Left forelimb (tissue), 1 donor: ENCODE measurements around the gene HSPA9.

ENCODE experiments used
- DNase-seq: peaks from one replicate; pipeline ENCODE4 v3.0.0-alpha.2; 2018; ENCODE audit warnings: low spot score

The HSPA9 gene

DNA sequence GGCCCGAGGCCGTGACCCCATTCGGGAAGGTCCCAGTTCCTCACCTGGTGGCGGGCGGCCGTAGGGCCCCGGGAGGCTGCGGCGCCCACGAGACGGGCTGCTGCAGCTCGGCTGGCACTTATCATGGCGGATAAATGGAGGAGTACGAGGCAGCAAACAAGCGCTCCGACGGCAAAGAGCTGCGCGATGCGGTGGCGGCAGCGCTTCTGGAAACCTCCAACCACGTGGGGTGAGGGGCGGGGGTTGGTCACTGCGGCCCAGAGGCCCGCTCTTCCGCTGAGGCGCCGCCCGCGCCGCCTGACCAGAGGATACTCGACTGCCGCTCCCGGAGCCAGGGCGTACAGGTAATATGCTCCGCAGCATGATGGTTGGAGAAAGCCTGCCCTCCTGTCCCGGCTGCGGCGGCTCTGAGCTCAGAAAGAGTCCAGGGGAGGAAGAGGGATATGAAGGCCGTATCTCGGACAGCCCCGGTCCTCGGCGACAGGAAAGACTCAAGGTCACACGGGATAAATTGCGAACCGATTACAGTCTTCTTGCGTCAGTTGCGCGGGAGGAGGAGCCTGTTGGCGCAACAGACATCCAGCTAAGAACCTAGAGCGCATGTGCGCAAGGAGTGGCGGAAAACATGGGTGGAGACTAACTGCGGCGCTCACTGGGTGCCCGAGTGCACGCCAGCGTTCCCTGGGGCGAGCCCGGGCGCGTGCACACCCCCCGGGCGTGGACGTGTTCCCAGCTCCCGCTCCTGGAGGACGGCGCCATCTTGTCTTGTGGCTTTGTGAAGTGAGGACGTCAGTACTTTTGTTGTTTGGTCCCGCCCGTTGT, at the start of gene HSPA9:
Gene HSPA9, minus strand, starts transcription at position 208 of the 822 bp plus-strand sequence. Its CDS starts 83 bp downstream, at position 125.
- DNase-seq: peak; percentile 97

DNA sequence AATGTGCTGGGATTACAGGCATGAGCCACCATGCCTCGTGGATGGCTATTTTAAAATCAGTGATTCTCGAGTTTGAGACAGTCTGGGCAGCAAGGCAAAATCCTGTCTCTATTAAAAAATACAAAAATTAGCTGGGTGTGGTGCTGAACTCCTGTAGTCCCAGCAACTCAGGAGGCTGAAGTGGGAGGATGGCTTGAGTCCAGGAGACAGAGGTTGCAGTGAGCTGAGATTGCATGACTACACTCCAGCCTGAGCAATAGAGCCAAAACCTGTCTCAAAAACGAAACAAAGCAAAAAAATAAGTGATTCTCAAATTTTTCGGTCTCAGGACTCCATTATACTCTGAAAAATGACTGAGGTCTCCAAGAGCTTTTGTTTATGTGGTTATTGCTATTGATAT, 47.9 kb upstream of the HSPA9 start:
- no peak for DNase-seq

DNA sequence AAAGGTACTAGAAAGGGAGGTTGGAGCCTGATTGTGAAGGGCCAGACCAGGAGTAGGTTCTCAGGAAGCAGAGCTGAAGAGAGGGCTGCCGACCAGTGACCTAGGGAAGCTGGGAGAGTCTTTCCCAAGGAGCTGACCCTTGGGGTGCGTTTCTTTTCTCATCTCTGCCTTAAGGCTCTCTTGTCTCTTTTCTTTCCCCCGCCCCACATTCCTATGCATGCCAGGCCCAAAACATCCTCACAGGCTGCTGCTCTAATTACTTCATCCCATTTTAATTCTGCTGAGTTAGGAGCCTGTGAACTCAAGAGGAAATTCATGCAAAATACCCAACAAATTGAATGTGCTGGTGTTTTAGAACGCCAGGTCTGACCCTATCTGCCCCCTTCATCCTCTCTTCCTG, 46.9 kb upstream of the HSPA9 start:
- no peak for DNase-seq

DNA sequence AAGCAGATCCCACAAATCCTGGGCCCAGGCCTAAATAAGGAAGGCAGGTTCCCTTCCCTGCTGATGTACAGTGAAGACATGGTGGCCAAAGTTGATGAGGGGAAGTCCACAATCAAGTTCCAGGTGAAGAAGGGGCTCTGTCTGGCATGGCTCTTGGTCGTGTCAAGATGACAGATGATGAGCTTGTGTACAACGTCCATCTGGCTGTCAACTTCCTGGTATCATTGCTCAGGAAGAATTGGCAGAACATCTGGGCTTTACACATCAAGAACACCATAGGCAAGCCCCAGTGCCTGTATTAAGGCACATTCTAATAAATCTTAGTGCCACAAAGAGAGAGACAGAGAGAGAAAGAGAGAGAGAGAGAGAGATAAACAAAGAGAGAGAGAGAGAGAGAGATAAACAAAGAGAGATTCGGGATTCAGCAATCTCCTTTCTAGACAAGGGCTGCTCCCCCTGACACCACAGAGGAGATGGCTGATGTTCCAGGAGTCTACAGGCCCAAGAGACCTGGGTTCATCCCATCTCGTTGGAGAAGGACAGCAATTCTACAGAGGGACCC, 45.5 kb upstream of the HSPA9 start:
- no peak for DNase-seq

DNA sequence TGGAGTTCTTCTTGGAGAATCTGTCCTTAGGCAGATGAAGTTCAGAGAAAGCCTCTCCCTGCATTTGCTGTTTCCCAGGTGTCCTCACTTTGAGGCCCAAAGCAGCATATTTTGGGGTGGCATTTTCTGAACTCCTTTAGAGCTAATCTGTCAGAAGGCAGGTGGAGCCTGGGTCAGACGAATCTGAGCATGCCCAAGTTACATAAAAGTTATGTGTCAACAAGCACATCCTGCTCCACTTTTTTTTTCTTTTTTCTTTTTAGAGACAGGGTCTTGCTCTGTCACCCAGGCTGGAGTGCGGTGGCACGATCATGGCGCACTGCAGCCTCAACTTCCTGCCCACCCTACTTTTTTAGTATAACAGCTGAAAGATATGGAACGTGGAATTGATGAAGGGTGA, 41.3 kb upstream of the HSPA9 start:
- peak; percentile 25 for DNase-seq

DNA sequence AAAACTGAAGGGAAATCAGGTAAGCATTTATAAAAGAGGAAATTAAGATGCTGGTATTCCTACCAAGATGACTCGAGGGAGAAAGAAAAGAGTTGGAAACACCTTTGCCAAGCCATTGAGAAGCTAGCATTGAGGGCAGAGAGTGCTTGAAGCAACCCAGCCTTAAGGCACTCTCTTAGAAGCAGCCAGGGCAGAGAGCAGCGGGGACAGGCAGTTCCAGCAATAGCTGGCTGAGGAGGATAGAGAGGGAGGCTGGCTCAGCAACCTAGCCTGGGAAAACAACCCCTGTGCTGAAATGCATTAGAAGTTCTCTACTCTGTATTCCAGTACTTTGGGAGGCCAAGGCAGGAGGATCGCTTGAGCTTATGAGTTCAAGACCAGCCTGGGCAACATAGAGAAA, 40.3 kb upstream of the HSPA9 start:
- DNase-seq: no peak

DNA sequence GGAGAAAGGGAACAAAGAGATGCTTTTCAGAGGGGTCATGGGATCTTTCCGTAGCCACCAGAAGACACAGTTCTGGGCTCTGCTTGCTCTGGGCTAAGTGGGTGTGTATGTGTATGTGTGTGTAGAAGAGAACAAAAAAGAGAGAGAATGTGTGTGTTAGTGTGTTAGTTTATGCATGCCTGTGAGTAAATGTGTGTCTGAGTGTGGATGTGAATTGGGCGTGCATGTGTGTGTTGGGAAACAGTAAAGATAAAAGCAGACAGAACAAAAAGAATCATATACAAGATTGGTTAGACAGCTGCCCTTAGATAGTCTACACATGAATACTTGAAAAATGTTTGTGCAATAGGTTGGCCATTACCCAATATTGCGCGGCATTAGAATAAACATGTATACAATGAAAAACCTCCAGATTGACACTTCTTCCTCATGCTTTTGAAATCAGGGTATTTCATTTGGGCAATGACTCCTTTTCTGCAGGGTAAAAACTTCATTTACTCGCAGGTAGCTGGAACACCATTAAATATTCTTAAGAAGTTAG, 36.5 kb upstream of the HSPA9 start:
- no peak for DNase-seq

DNA sequence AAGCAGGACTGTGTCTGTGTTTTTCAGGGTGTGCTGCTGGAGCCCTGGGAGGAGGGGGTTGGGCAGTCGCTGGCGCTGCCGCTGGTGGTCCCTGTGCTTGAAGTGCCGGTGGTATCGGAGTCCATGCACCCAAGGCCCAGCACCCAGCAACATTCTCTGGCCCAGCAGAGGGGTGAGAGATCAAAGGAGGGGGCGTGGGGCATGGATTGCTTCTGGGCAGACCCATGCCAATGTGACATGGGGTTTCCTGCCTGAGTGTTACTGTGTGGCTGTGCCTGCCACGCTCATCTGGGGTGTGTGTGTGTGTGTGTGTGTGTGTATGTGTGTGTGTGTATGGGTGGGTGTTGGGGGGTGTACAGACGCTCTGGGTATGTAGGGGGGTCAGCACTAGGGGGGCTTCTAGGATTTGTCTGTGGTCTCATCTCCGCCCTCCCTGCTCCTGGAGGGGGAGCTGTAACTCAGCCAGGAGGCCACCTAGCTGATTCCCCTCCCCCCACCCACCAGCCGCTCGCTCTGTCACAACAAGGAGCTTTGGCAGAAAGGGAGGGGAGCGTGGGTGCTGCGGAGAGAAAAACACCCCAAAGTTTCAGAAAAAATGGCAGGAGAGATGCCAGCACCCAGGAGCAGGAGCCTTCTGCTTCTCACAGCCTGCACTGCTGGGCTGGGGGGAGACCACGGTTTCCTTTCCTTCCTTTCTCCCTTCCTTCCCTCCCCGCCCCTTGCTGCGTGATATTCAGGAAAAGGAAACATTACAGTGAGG, 35.9 kb upstream of the HSPA9 start:
- DNase-seq: peak; percentile 75

DNA sequence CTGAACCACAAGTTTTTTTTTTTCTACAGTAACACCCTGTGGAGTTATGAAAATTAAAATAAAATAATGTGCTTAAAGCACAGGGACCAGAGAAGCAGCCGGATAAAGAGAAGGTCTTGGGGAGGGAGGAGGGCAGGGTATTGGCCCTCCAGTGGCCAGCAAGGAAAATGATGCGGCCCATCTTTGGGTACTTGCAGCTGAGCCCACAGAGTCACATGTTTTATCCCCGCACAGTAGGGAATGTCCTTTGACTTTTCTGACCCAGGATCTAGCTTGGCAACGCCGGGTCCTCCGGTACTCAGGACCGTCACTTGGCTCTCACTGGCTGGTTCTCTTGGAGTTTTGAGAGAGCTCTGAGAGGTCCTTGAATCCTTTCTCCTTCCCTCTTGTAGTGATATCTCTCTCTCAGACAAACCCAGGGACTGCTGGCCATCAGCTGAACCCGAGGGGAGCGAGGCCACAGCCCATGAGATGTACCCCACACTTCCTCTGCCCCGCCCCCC, 35.3 kb upstream of the HSPA9 start:
- DNase-seq: no peak

DNA sequence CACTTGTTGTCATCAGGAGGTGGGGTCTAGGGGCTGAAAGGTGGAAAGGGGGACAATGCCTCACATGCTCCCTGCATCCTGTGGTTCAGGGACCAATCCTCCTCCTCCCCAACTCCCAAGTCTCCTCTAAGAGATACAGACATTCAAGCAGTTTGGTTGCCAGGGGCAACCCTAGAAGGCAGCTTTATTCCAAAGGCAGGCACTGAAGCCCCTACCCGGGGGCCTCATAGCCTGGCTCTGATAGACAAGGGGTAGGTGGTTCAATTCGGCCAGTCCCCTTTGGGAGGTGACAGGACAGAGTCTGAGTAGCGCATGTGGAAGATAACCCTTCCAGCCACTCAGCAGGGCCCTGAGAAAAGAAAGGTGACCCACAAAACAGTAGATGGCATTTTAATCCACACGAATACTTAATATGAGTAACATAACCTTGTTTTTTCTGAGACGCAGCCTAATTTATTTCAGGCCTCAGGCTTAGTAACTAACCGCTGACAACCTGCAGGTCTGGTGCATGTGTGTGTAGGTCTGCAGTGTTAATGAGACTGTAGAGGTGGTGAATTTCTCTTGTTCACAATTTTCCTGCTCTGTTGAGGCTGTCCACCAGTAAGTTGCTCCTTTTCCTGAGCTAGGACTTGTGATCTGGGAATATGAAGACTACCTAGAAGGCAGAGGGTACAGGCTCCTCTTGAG, 31.3 kb upstream of the HSPA9 start:
- no peak for DNase-seq

DNA sequence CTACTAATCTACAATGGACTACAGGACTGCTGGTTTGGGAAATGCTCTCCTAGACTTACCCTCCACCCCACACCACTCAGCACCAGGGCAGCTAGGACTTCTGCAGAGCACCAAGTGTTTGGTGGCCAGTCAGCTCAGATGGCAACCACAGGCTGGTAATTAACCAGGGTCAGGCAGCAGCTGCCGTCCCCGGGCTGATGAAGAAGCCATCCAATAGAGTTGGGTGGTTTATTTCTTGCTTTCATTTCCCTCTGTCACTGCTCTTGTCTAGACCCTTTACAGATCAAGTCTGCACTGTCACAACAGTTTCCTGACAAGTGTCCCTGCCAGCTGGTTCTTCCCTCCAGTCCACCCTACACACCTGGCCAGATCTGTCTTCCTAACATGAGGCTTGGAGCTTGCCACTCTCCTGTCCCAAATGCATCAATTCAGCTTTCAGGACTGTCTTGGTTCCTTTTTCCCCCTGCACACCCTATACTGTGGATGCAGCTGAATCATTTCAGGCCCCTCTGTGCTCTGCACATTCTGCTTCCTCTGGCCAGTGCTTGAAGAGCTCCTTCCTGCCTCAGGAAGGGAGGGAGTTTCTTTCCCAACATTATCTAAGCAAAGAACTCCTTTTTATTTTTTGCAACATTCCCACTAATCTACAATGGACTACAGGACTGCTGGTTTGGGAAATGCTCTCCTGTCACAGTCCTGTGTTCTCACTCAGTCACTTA, 30.2 kb upstream of the HSPA9 start:
- no peak for DNase-seq

DNA sequence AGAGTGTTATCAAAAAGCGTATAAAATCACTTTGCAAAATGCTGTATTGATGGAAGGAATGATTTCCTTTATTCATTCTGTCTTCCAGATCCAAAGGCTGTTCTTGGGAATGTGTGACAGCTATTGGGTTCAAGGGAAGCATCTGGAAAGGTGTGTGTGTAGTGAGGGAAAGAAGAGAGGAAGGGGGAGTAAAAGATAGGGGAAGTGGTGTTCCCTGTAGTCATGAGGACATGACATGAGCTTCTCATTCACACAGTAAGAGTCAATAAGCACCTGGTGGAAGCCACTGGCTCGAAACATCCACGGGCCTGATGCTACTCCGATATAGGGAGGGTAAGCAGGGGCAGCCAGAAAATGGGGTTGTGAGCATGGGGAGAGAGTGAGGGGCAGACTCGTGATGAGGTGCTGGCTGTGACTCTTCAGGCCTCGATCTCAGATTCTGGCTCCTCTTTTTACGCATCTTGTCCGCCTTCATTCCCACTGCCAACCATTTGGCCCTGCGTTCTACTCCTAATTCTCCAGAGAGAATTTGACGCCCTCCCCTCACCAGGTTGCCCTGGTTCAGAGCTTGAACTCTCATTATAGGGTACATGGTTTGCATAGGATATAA, 29.1 kb upstream of the HSPA9 start:
- no peak for DNase-seq

DNA sequence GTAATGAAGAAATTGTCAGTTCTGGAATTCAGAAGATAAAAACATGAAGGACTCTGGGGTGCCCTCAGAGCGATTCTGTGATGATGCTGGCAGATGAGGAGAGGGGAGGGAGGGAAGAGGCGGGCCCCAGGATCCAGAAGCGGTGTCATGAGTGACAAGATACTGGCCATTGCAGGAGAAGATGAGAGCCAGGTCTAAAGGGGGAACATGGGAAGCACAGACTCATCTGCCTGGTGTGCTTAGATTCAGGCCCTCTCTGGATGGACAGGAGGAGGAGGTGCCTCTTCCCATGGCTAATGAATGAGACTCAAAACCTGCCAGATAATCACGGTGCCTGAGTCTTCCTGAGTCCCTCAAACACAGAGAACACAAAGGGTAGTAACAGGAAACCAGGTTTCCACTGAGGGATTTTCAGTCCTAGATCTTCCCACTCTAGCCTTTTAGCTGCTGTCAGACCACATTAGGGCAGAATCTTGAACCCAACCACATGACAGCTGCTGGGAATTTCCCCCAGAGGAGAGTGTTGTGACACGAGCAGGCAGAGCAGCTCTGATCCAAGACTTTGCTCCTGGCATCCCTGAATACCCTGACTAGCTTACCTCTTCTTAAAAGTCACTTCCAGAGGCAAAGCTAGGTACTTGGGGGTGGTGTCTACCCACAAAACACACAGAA, 28.2 kb upstream of the HSPA9 start:
- no peak for DNase-seq

DNA sequence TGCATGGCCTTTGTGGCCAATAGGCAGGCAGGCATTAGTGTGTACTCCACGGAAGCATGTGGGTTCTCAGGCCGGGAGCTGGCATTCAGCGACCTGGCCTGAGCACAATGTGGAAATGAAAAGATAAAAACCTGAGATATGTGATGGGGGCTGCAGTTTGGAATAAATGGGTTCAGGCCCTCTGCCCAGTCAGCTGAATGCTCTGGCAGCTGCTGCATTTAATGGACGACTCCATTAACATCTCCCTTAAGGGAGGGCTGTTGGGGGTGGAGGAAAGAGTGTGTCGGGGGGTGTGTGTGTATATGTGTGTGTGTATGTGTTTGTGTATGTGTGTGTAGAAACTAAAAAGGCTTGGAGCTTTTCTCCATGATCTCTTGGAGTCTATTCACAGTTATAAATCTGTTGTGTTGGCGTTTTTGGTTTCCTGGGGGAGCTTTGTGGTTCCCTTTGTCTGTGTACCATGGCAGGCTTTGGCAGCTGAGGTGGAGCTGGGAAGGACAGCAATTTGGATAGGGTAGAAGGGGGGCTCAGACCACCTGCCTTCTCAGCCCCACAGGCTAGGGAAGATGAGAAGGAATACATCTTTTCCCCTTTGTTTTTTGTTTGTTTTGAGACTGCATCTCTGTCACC, 27.3 kb upstream of the HSPA9 start:
- DNase-seq: no peak

DNA sequence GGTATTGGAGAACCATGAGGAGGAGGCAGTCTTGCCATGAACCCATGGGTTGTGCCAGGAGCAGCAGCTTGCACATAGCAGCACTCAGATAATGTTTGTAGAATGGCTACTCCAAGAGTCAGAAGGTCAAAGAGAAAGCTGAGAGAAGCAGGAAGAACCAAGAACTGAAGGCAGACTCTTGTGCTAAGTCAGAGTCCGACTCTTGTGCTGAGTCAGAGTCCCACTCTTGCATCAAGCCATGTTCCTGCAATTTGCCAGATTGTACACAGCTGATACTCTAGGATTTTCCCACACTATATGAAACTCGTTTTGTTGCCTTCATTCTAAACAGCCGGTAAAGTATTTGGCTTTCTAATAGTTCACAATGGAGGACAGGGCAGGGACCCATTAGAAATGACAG, 26.2 kb upstream of the HSPA9 start:
- no peak for DNase-seq

DNA sequence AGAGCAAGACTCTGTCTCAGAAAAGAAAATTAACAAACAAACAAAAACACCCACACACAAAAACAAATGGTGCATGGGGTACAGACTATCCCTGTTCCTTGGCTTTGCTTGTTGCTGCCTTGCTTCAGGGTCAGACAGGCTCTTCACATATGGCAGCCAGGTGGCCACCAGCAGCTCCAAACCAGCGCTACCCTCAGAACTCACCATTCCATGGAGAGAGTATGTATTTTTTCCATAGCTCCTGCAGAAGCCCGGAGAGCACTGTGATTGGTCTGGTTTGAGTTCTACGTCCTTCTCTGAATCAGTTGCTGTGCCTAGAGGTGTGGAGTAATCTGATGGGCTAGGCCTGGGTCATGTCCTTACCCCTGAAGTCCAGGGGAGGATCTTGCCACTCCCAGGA, 25.2 kb upstream of the HSPA9 start:
- no peak for DNase-seq

DNA sequence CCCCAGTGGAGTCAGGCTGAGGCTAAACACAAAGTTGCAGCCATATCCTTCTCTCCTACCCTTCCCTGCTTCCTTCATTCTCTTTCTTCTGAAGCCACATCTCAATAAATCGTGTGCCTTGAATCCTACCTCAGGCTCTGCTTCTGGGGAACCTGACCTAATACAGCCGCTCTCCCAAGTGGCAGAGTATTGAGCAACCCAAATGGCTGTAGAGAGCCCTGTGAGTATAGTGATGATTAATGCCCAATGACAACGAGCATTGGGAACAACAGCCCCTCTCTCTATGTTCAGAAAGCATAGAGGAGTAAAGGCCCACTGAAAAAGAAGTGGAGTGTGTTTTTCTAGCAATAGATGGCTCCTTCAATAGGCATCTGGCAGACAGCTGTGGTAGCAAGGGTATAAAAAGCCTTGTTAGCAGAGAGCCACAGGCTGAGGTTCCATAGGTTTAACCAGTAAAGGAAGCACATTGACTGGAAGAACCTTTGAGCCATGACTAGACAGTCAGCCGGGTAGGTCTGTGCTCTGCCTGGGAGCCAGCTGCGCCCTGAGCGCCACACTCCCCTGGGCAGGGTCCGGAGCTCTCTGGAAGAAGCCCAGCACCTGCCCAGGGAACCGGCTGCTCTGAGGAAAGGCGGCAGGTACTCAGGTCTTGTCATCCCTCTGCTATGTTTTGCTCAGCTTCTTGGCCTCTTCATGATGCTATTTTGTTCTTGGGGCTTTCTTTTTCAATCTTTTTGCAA, 22.6 kb upstream of the HSPA9 start:
- no peak for DNase-seq

DNA sequence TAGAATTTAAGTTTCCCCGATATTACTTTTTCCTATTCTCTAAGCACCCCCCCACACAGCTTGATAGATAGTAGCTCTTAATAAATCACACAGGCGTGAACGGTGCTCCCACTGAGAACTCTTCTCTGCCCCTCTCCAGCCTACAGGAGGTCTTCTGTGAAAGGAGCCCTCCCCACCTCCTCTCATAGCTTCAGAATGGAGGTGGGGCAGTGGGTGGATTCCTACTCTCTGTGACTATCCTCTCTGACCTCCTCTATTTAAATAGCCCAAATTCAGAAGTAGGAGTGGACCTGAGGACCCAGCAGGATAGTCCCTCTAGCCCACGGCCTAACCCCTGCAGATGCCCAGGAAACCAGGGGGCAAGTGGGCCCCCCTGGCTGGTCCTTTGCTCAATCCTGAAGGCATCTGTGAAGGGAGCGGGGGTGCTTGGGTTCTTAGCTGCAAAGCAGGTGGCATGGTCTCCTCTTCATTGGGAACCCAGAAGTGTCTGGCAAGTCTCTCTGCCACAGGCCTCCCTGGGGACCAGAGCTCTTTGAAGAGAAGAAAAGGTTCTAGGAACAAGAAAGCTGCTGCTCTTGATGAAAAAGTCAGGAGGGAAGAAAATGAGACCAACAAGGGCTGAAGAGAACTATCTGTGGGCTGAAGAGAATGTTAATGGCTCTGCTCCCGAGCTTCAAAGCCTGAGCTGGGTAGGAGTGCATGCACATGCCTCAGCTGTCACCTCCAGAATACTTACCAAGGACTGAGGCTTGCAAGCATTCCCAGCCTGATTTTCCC, 21.1 kb upstream of the HSPA9 start:
- no peak for DNase-seq
